DND-41 (cell line): ENCODE data around the gene TCEAL5.

Experiments
- EZH2 ChIP-seq: IDR thresholded peaks from 3 replicates; pipeline ENCODE4 v1.6.1; 2012; ENCODE audit warnings: borderline replicate concordance, low read depth, mild to moderate bottlenecking, moderate library complexity, low read length, inconsistent platforms; ENCODE audit not compliant: severe bottlenecking
- TF ChIP-seq, protein P1 (sequence below): IDR thresholded peaks from 2 replicates; pipeline ENCODE4 v1.5.1; 2012; ENCODE audit warnings: borderline replicate concordance, low read length, moderate library complexity, mild to moderate bottlenecking; ENCODE audit not compliant: poor library complexity, severe bottlenecking; ENCODE audit errors: extremely low read depth

DNA sequence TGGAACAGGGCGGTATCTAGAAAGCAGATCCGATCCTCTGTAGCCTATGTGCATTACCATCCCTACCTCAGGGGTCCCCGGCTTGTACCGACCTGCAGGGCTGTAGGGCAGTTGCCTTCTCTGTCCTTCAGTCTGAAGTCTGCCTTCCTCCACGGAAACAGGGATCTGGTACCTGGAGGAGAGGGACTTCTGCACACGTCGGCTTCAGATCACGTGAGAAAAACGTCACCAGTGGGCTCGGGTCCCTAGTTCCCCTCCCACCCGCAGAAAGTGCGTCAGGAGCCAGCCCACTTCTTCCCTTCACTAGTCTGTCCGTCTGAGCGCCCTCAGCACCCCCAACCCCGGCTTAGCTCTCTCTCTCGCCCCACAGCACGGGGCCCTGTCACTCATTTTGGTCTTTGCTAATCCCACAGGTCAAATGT, at the start of gene TCEAL5:
- TF ChIP-seq, protein P1, sequence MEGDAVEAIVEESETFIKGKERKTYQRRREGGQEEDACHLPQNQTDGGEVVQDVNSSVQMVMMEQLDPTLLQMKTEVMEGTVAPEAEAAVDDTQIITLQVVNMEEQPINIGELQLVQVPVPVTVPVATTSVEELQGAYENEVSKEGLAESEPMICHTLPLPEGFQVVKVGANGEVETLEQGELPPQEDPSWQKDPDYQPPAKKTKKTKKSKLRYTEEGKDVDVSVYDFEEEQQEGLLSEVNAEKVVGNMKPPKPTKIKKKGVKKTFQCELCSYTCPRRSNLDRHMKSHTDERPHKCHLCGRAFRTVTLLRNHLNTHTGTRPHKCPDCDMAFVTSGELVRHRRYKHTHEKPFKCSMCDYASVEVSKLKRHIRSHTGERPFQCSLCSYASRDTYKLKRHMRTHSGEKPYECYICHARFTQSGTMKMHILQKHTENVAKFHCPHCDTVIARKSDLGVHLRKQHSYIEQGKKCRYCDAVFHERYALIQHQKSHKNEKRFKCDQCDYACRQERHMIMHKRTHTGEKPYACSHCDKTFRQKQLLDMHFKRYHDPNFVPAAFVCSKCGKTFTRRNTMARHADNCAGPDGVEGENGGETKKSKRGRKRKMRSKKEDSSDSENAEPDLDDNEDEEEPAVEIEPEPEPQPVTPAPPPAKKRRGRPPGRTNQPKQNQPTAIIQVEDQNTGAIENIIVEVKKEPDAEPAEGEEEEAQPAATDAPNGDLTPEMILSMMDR: no peak
- TF ChIP-seq EZH2: no peak
